HCT116 (cell line): Measurements from ENCODE around the gene KCNE1.

Experiments used
- JUND ChIP-seq: IDR thresholded peaks from 2 replicates; pipeline ENCODE4 v1.6.1; 2012
- TF ChIP-seq, protein P1 (sequence below), 3 experiments: fragments of 200-600 bp in 1 of 3; sonication (generic) in 1 of 3; IDR thresholded peaks in 2 of 3; conservative IDR thresholded peaks in 1 of 3; 2 replicates each; pipeline ENCODE4 v1.5.1; 2012 to 2017; ENCODE audit warnings: low read depth in 2 of 3, low read length in 2 of 3, antibody characterized with exemption in 1 of 3, borderline replicate concordance in 1 of 3, control low read depth in 1 of 3, mild to moderate bottlenecking in 1 of 3, mixed read lengths in 1 of 3, mixed run types in 1 of 3, moderate library complexity in 1 of 3; ENCODE audit not compliant: insufficient read depth in 1 of 3

DNA sequence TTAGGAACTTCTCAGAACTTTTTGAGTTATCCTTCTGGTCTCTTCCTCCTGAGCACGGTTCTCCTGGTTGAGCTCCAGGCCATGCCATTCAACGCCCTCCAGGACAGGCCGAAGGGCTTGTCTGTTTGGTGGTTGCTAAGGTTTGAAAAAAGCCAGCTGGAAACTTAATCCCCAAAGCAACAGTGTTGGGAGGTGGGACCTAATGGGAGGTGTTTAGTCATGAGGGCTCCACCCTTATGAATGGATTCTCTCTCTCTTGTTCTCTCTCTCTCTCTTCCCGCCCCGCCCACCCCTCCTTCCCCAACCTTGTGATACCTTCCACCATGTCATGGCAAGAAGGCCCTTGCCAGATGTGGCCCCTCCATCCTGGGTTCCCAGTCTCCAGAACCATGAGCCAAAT, 829 bp downstream of the KCNE1 start:
- TF ChIP-seq, protein P1, sequence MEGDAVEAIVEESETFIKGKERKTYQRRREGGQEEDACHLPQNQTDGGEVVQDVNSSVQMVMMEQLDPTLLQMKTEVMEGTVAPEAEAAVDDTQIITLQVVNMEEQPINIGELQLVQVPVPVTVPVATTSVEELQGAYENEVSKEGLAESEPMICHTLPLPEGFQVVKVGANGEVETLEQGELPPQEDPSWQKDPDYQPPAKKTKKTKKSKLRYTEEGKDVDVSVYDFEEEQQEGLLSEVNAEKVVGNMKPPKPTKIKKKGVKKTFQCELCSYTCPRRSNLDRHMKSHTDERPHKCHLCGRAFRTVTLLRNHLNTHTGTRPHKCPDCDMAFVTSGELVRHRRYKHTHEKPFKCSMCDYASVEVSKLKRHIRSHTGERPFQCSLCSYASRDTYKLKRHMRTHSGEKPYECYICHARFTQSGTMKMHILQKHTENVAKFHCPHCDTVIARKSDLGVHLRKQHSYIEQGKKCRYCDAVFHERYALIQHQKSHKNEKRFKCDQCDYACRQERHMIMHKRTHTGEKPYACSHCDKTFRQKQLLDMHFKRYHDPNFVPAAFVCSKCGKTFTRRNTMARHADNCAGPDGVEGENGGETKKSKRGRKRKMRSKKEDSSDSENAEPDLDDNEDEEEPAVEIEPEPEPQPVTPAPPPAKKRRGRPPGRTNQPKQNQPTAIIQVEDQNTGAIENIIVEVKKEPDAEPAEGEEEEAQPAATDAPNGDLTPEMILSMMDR (IDR thresholded peaks at IDR 0.05 in 2 of 3, conservative IDR thresholded peaks at IDR 0.05 in 1 of 3; ENCODE audit: borderline replicate concordance in 1 of 3, insufficient read depth in 1 of 3, low read depth in 2 of 3, low read length in 2 of 3) = no peak
- TF ChIP-seq JUND = no peak
